Stomach smooth muscle (tissue), 2 donors: Measurements from ENCODE around the gene SH2D3C.

Experiments used
- H3K27ac ChIP-seq: one replicate; pipeline ENCODE4 v1.7.0; 2013; ENCODE audit warnings: mild to moderate bottlenecking, low read length, inconsistent platforms
- H3K27me3 ChIP-seq, 2 donors: one replicate each; pipeline ENCODE4 v1.7.0; 2013; ENCODE audit warnings: low read length in 2 of 2; ENCODE audit not compliant: insufficient read depth in 2 of 2, control insufficient read depth in 1 of 2
- H3K36me3 ChIP-seq, 2 donors: one replicate each; pipeline ENCODE4 v1.7.0; 2013; ENCODE audit warnings: low read length in 2 of 2; ENCODE audit not compliant: control insufficient read depth in 2 of 2, insufficient read depth in 2 of 2
- H3K4me1 ChIP-seq: one replicate; pipeline ENCODE4 v1.7.0; 2013; ENCODE audit warnings: low read length; ENCODE audit not compliant: control insufficient read depth, insufficient read depth
- H3K4me3 ChIP-seq, 2 donors: one replicate each; pipeline ENCODE4 v1.7.0; 2013; ENCODE audit warnings: low read length in 2 of 2
- H3K9ac ChIP-seq, 2 donors: one replicate each; pipeline ENCODE4 v1.7.0; 2013; ENCODE audit warnings: low read length in 2 of 2, mild to moderate bottlenecking in 1 of 2
- H3K9me3 ChIP-seq, 2 donors: one replicate each; pipeline ENCODE4 v1.7.0; 2013; ENCODE audit warnings: low read length in 2 of 2; ENCODE audit not compliant: control insufficient read depth in 2 of 2
- donor health status: healthy.
- donor health status: Pancreatic carcinoma.

SH2D3C gene

DNA sequence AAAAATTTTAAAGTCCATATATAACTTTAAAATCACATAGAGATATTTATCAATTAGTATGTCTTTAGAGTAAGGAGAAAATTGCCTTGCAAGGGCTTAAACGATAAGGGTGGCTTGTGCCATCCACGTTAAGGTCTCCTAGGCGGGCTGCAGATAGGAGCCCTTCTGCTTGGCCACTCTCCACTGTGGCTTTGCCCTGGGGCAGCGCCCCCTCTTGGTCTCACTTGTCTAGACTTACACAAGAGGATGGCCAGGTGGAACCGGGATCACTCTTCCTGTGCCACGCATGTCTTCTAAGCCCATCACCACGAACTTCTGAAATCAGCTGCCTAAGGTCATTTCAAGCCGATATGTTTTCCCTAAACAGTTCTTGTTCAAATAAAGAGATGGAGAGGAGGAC, 27.2 kb upstream of the SH2D3C start:
- no peak overlapping the region for H3K27ac ChIP-seq
- no peak overlapping the region for H3K4me3 ChIP-seq
- H3K9ac ChIP-seq: no peak overlapping the region
- peaks cover 34% of the 10 kb centered on the region for H3K4me1 ChIP-seq
- H3K27me3 ChIP-seq: no peaks in the 10 kb centered on the region
- H3K36me3 ChIP-seq: peaks cover 13 to 31% of the 10 kb centered on the region in 2 donors
- H3K9me3 ChIP-seq: no peaks in the 10 kb centered on the region

DNA sequence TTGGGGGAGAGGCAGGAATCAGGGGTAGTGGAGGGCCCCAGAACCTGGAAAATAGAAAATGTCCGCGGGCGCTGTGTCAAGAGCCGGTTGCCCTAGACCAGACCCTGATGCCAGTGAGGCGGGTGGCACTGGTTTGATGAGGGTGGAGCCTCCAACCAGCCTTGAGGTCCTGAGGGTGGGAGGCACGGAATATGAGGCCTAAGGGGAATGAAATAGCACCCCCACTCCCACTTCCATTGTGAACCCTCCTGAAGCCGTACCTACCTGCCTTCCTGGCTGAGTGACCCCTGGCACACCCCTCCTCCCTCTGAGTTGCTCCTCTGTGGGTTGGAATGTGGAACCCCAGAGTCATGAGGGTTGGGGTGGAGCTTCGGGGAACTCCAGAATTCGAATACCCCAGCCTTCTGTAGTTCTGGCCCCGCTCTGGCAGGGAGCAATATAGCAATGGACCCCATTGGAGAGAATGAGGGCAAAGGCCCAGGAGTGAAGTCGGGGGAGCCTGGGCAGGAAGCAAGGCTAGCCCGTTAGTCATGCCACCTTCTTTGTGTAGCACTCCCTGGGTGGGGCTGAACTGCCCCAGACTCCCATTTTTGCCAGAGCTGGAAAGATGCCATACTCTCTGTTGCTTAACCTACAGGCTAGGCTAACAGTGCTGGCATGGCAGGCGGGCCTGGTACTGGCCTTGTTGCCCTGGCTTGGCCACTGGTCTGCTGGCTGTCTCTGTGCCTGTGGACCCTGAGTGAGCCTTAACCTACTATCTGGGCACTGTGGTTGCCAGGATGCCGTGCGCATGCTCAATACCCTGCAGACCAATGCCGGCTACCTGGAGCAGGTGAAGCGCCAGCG, 25.3 kb upstream of the SH2D3C start:
- peak overlapping the region; percentile 69 to 86 for H3K4me3 ChIP-seq
- peaks cover 13 to 22% of the 10 kb centered on the region in 2 donors for H3K36me3 ChIP-seq
- no peaks in the 10 kb centered on the region for H3K27me3 ChIP-seq
- H3K4me1 ChIP-seq: peaks cover 34% of the 10 kb centered on the region
- no peaks in the 10 kb centered on the region for H3K9me3 ChIP-seq
- H3K9ac ChIP-seq: peak overlapping the region; percentile 75 to 94
- H3K27ac ChIP-seq: peak overlapping the region; percentile 81

DNA sequence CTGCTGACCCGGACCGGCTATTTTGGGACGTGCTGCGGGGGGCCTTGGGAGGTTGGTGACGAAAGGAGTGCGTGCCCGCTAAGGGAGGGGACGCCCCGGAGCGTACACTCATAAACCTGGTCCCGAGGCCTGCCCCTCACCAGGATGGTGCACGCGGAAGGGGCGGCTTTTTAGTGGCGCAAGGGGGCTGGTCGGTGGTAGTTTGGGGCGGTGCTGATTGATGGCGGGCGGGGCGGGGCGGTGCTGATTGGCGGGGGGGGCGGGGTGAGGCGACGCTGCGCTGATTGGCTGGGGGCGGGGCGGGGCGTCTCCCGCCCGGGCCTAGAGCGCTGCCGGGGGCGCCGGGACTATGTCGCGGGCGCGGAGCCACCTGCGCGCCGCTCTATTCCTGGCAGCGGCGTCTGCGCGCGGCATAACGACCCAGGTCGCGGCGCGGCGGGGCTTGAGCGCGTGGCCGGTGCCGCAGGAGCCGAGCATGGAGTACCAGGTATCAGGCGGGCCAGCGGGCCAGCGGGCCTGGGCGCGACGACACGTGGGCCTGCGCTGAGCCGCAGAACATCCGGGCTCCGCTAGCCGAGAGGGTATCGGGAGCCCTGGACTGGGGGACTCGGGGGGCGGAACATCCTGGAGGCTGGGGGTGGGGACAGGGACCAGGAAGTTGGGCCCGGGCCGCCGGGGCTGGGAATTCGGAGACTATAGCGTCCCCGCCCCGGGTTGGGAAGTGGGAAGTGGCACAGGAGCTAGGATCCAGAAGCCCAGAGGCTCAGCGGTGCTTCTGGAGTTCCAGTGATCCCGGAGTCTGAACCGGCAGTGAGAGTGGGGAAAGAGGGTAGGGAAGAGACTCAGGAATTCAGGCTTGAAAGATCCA, 24.3 kb upstream of the SH2D3C start, which contains the start of gene FPGS:
Gene FPGS (plus strand): TSS at position 307 of the 868 bp plus-strand sequence. CDS start 43 bp downstream, at position 350.
- H3K27ac ChIP-seq: peak within 1 kb of the TSS; percentile 81
- no peaks in the 10 kb centered on the region for H3K27me3 ChIP-seq
- peaks cover 34% of the 10 kb centered on the region for H3K4me1 ChIP-seq
- H3K36me3 ChIP-seq: peaks cover 9 to 13% of the 10 kb centered on the region in 2 donors
- peak within 1 kb of the TSS; percentile 69 to 86 for H3K4me3 ChIP-seq
- H3K9me3 ChIP-seq: no peaks in the 10 kb centered on the region
- peak within 1 kb of the TSS; percentile 75 to 94 for H3K9ac ChIP-seq

DNA sequence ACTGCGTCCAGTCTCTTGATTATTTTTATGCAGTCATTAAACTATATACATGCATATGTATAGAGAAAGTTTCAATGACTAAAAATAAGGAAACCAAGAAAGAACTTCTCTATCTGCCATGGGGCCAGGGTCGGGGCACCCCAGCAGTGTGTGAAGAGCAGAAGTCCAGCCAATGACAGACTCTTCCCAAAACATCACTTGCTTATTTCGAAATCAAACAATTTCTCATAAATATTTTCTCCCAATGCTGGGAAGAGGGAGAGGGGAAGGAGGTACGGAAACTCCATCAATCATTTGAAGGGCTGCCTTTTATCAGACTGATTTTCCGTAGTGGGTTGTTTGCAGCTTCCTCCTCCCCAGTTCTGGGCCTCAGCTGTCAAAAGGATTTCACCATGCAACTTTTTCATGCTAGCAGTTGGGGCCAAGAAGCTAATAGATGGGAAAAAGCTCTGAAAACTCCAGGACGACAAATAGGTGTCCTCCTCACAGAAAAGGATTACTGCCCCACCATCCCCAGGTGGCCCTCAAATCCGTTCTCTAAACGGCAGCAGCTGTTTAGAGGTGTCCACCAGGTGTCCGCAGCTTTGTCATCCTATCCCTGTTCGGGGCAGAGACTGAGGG, 23.6 kb upstream of the SH2D3C start:
- Histone ChIP-seq H3K27me3 (no peaks in the 10 kb centered on the region), H3K9me3 (no peaks in the 10 kb centered on the region), H3K36me3 (peaks cover 3 to 7% of the 10 kb centered on the region in 2 donors), H3K9ac (peak overlapping the region; percentile 43 to 80), H3K4me3 (peak overlapping the region; percentile 54 to 86), H3K4me1 (peaks cover 29% of the 10 kb centered on the region), H3K27ac (peak overlapping the region; percentile 81)

DNA sequence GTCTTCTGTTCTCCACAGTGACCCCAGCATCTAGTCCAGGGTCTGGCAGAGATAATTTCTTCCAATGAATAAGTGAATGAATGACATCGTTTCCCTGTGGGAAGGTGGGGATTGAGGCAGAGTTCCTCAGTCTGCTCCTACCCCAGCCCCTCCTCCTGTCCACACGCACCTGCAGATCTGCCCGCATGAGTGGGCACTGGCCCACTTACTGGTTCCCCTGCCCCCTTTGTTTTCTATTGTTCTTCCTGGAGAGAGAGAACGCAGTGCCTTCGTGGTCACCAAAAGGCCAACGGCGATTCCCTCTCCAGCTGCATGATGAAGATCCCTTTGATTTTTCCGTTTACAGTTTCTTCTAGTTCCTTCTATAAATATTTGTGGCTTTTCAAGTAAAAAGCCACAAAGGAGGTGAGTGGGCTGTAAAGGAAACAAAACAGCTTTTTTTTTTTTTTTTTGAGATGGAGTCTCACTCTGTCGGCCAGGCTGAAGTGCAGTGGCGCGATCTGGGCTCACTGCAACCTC, 18.4 kb upstream of the SH2D3C start:
- H3K27me3 ChIP-seq: no peaks in the 10 kb centered on the region
- H3K36me3 ChIP-seq: peaks cover 0 to 6% of the 10 kb centered on the region in 2 donors
- no peak overlapping the region for H3K27ac ChIP-seq
- no peak overlapping the region for H3K4me3 ChIP-seq
- peaks cover 10% of the 10 kb centered on the region for H3K4me1 ChIP-seq
- H3K9me3 ChIP-seq: no peaks in the 10 kb centered on the region
- peak overlapping the region in 1 of 2 donors; percentile 29 for H3K9ac ChIP-seq

DNA sequence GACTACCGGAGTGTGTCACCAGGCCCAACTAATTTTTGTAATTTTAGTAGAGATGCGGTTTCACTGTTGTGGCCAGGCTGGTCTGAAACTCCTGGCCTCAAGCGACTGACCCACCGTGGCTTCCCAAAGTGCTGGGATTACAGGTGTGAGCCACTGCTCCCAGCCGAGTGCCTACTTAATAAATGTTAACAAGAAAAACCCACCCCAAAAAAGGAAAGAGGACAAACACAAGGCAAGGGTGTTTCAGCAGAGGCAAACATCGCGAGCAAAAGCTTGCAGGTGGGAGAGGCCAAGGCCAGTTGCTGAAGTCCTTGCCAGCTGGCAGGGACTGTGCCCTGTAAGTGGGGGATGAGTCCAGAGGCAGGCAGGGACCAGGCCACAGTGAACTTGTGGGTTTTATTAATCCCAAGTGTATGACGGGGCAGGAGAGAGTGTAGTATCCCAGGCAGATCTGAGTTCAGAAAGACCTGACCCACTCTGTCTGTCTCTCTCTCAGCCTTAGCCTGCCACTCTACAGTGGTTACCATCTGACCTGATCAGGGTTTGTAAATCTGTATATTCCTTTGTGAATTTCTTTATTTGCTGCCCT, 17.9 kb upstream of the SH2D3C start:
- Histone ChIP-seq H3K27ac (no peak overlapping the region), H3K36me3 (peaks cover 0 to 10% of the 10 kb centered on the region in 2 donors), H3K4me3 (no peak overlapping the region), H3K27me3 (no peaks in the 10 kb centered on the region), H3K9ac (no peak overlapping the region), H3K9me3 (no peaks in the 10 kb centered on the region), H3K4me1 (peaks cover 9% of the 10 kb centered on the region)

DNA sequence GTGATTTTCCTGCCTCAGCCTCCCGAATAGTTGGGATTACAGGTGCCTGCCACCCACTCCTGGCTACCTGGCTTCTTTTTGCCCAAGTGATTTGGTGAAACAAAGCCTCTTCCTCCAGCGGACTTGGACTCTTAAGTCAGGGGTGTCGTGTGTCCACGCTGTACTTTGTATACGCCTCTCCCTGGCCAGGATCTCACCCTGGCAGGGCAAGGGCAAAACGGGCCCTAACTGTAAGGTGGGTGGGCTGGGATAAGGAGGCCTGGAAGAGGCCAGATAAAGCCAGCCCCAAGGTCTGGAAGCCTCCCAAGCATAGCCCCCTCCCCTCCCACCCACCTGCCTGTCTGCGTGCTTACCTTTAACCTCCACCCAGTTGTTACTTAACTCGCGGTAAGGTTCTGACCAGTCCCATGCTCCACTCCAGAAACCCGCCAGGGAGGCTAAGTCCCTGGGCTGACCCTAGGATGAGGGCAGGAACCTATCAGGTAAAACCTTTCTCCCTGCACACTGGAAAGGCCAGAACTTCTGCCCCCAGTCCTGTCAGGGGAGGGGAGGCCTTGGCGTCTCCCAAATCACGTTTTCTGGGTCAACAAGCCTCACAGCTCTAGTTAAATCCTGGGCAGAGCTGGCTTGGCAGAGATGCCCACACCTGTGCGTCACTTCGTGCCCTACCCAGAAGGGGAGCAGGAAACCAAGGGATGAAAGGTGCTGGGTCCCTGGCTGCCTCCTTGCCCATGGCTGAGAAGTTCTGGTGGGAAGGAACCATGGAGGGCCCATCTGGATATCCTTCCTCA, 15.7 kb upstream of the SH2D3C start:
- H3K27ac ChIP-seq: no peak overlapping the region
- H3K4me1 ChIP-seq: peaks cover 9% of the 10 kb centered on the region
- peaks cover 18 to 26% of the 10 kb centered on the region in 2 donors for H3K36me3 ChIP-seq
- H3K9ac ChIP-seq: no peak overlapping the region
- H3K9me3 ChIP-seq: no peaks in the 10 kb centered on the region
- H3K27me3 ChIP-seq: no peaks in the 10 kb centered on the region
- H3K4me3 ChIP-seq: no peak overlapping the region

DNA sequence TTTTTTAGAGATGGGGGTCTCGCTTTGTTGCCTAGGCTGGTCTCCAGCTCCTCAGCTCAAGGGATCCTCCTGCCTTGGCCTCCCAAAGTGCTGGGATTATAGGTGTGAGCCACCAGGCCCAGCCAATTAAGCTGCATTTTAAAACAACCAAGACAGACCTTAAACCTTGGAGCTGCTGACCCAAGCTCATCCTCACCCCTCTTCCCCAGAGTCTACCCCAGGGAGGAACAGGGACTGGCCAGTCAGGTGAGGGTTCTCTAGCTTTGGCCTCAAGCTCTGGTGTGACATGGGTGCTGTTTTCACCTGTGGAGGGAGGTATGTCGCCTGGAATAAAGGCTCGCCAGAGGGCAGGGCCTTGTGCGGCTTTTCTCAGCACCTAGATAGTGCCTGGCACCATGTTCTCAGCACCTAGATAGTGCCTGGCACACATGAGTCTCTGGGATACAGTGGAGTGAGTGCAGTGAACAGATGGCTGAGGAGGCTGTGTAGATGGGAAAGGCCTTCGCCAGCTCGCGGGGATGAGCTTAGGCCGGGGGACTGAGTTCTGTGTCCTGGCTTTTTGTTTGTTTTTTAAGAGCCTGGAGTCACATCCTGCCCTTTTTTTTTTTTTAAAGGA, 14.7 kb upstream of the SH2D3C start:
- H3K27ac ChIP-seq: no peak overlapping the region
- H3K4me1 ChIP-seq: peaks cover 9% of the 10 kb centered on the region
- no peaks in the 10 kb centered on the region for H3K9me3 ChIP-seq
- peak overlapping the region in 1 of 2 donors; percentile 21 for H3K9ac ChIP-seq
- peaks cover 28 to 35% of the 10 kb centered on the region in 2 donors for H3K36me3 ChIP-seq
- H3K27me3 ChIP-seq: no peaks in the 10 kb centered on the region
- no peak overlapping the region for H3K4me3 ChIP-seq

DNA sequence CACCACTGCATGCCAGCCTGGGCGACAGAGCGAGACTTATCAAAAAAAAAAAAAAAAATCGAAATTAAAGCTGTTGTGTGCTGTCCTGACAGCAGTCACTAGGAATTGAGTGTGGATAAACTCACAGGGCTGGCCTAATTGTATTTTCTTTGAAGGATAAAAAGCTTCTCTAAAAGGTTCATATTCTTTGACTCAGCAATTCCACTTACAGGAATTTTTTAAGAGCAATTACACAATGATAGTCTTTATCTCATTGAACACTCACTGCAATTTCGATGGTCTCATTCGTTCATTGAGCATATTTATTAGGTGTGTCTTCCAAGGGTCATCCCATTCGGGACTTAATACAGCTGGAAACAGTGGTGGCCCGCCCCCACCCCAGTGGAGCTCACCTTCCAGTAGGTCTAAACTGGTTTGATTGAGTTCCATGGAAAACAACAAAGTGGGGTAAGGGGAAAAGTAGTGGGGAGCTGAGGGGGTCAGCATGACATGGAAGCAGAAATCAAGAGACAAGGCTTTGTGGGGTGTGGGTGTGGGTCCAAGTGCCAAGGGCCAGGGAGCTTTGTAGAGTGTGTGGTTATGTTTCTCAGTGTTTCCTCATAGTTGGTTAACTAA, 14.1 kb upstream of the SH2D3C start:
- Histone ChIP-seq H3K9me3 (no peaks in the 10 kb centered on the region), H3K27ac (no peak overlapping the region), H3K4me1 (peaks cover 15% of the 10 kb centered on the region), H3K4me3 (no peak overlapping the region), H3K9ac (no peak overlapping the region), H3K27me3 (no peaks in the 10 kb centered on the region), H3K36me3 (peaks cover 34 to 41% of the 10 kb centered on the region in 2 donors)
